SH-SY5Y (cell line): ENCODE data around the gene KCMF1.

Experiments used
- GATA2 ChIP-seq: IDR thresholded peaks from 2 replicates; pipeline ENCODE4 v1.6.1; 2011; ENCODE audit warnings: mild to moderate bottlenecking, low read depth, low read length
- GATA3 ChIP-seq: IDR thresholded peaks from 2 replicates; pipeline ENCODE4 v1.6.1; 2011; ENCODE audit warnings: low read depth, mild to moderate bottlenecking, low read length, moderate library complexity

GRCh38 chr2:85008252-85008651 lies 37.3 kb downstream of the KCMF1 start:
- TF ChIP-seq GATA2 (no peak), GATA3 (no peak)
